DMS 273 (cell line): ENCODE data around the gene RALGPS1.

Experiments used
- DNase-seq: peaks from one replicate; lab custom pipeline; 2025; ENCODE audit not compliant: unreplicated experiment; lab: John Stamatoyannopoulos, UW

Gene RALGPS1

DNA sequence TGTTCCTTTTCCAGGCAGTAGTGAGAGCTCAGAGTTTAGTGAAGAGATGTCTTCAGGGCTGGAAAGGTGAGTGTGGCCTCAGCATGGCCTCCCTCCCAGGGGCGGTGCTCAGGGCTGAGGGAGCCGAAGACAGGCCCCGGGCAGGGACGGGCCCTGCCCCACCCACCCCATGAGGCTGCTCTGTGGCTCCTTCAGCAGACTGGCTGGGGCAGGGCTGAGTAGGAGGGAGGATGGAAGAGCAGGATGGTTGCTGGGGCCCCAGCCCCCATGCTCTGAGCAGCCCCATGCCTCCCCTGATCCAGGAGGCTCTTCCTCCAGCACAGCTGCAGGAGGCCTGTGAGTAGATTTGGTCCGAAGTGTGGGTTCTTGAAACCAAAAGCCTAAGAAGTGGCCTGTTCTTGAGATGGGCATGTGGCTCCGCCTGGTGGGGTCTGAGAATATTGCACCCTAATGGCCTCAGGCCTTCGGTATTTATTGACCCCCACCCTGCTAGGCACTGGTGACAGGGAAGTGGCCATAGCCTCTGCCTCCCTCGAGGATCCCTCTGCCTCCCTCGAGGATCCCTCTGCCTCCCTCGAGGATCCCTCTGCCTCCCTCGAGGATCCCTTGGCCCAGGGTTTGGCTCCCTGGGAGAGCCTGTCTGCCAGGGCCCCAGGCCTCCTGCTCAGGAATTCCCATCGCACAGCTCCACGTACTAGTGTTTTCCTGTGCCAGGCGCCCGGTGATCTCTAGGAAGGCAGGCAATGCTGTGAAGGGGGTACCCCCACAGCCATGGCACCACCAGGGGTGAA, 284.6 kb downstream of the RALGPS1 start:
- DNase-seq: peak; percentile 88

DNA sequence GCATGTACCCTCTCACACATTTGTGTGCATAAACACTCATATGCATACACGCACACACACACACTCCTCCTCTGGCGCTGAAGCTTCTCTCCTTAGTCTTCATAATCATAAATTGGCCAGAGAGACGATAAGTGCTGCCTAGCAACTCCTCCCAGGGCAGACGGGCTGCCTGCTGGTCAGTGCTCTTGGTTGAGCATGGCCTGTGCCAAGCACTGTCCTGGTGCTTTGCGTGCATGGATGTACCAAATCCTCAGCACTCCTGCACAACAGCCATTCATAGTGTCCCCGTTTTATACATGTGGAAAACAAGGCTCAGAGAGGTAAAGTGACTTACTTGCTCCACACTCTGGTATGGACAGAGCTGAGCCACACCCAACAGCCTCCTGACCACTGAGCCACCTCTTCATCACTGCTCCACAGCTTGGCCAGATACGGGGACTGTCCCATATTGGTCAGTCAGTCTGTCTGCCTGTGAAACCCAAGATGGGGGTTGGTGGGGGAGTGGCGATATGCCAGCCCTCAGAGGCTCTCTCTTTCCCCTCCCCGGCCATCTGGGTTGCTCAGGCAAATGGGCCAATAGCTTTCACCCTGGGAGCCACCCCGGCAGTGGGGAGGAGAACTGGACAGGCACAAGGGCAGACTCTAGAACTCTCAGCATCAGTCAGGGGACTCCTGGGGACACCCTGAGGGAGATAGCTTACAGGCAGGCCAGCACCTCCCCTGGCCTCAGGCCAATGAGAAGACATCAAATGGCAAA, 285.7 kb downstream of the RALGPS1 start:
- DNase-seq: peak; percentile 50

DNA sequence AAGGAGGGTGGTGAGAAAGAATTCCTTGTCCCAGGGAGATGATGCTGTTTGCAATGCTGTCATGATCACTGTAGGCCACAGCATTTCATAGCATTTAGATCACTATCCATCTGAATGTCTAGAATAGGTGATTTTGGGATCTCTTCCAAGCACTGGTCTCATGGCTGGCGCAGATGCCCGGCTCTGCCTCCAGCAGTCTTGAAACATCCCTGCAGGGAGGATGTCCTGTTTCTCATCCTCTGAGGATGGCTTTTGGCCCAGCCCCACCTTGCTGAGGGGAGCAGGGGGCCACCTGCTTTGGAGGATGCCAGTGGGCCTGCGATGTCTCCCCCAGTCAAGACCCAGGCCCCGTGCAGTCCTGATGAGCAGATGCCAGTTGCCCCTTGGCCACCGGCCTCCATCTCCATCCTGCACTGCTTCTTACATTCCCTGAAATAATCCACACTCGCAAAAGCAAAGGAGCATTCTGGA, 286.5 kb downstream of the RALGPS1 start:
- no peak for DNase-seq

DNA sequence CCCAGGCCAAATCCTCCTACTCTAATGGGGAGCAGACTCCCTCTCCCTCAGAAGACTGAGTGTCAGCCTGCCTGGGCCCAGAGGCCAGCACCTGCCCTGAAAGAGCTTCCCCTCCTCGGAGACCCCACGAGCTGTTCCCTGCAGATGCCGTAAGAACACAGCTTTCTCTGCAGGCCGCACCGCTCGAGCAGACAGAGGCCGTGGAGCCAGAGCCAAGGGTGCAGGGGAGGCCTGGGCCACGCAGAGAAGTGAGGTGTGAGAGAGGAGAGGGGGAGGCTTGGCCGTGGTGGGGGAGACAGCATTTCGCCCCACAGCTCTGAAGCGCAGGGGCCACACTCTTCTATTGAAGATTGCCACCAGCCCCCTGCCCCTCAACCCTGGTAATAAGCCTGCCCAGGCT, 287.1 kb downstream of the RALGPS1 start:
- DNase-seq: no peak

DNA sequence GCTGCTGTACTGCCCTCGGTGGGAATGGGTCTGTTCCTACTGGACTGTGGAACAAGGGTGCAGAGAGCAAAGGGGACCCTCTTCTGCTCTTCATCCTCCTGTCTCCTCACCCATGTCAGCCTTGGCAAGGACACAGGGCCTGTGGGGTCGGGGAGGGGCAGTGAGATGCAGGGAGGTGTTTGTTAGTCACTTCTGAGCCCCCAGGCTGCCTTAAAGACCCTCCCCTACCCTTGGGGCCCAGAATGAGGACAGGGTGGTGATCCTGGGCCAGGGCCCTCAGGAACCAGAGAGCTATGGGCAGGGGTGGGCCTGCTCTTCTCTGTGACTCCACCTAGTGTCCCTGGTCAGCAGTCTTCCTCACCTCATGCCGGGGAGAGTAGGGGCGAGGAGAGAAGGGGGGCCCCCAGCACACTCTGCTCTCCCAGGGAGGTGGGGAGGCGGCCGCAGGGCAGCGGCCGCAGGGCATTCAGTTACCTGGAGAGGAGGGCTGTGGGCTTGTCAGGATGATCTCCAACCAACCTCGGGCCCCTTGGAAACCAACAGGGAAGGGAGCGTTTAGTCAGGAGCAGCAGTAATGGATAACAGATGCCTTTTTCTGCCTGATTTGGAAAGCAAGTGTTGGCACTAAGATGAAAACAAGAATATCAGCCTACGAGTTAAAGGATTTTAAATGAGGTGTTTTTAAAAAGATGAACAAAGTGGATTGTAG, 288.0 kb downstream of the RALGPS1 start:
- no peak for DNase-seq

DNA sequence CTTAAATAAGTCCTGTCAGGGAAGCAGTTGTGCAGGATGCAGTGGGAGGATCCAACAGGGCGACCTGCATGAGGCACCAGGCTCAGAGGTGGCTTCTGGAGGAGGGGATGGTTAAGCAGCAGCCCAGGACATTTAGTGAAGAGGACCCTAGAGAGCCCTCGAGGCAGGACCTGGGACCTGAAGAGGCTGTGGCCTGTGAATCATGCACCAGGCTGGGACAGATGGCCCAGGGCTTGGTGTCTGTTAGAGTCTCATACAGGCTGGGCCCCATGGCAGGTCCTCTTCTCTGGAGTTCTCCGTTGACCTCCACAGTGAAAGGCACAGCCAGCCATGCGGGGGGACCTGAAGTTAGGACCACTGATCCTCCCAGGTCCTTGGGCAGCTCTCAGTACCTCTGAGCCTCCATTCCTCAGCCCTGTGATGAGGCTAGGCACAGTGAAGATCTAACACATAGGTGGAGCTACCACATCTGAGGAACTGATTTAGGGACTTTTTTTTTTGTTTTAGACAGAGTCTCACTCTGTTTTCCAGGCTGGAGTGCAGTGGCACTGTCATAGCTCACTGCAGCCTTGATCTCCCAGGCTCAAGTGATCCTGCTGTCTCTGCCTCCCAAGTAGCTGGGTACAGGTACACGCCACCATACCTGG, 289.2 kb downstream of the RALGPS1 start:
- no peak for DNase-seq

DNA sequence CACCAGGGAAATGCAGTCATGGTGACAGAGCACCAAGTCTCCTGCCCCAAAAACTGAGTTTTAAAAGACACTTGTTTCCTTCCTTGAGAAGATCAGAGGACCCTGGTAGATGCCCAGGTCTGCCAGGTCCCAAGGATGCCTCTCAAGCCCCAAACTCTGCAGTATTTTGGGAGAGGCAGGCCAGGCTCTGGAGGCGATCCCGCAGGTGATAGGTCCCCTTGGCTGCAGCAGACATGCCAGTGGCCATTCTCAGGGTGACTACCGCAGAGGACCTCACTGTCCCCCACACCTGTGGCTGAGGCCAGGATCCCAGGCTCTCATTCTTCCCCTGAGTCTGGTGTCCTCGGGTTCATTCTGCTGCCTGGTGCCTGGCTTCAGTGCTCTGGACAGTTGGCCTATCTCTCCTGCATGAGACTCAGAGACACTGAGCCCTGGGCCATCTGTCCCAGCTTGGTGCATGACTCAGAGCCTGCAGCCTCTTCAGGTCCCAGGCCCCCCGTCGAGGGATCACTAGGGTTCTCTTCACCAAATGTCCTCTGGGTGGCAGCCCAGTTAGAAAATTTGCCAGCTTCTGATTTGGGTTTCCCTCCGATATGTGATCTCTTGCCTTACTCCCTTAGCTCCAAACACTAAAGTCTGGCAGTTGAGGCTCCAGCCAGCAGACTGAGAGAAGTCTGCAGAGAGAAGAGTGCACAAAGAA, 290.3 kb downstream of the RALGPS1 start:
- peak; percentile 94 for DNase-seq

DNA sequence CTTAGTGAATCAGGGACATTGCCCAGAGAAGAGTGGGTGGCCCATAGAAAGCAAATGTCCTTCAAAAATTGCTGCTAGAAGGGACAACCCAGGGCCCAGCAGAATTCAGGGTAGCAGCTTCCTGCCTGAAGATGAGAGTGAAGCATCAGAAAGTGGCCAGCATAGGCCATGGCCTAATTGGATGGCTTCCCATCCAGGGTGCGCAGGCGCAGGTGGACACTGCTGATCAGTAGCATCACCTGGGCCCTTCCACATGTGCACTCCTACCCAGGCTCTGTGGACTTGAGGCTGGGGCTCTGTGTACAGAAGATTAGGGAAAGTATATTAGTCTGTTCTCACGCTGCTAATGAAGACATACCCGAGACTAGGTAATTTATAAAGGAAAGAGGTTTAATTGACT, 291.4 kb downstream of the RALGPS1 start:
- no peak for DNase-seq

DNA sequence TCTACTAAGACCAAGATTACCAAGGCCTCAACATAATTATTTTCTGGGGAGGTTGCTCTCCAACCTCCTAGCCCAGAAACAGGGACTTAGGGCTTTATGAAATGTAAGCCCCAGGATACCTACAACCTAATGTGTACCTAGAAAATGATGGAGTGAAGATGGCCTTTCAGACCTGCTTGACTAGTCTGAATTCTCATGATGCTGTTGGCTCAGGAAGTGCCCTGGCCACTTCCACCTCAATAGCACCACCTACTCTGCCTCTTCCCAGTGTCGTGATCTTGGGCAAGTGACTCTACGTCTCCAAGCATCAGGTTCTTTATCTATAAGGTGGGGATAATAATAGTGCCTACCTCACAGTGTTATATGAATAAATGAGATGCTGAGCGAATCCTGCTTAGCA, 292.1 kb downstream of the RALGPS1 start:
- no peak for DNase-seq

DNA sequence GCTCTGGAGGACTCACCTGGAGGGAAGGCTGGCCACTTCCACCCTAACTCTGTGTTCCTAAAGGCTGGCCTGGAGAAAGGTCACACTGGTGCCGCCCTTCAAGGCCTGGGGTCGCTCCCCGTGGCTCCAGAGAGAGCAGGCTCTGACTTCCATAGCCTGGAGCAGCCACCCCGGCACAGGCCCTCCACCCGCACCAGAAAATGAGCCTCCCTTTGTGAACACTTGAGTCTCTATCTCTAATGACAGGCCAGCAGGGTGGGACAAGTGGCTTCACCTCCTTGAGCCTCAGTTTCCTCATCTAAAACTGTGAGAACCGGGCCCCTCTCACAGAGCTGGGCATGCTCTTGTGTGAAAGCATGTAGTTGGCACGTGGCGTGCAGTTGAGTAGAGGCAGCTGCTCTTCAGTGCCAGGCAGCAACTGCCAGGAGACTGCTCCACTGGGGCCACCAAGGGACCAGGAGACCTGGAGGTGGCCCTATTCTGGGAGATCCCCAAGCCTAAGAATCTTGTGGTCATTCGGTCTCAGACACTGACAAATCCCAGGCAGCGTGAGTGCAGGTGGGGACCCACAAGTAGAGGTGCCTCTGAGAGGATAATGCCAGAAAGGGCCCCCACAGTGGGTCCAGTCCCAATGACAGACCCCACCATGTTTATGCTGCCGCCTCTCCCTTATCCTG, 293.3 kb downstream of the RALGPS1 start:
- DNase-seq: no peak

DNA sequence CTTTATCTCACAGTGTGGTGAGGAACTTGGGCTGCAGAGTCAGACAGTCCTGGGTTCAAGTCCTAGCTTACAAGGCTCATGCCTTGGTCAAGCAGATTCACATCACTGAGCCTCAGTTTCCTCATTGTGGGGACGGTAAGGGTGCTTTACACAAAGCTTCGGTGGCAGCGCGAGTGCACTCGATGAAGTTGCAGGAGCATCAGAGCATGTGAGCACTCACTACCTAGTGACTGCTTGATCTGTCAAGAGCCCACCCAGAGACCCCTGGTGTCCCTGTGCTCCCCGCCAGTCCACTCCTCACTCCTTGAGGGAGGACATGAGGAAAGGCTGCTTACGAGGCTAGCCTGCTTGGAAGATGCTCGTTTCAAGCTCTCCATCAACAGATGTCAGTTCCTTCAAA, 293.8 kb downstream of the RALGPS1 start:
- no peak for DNase-seq

DNA sequence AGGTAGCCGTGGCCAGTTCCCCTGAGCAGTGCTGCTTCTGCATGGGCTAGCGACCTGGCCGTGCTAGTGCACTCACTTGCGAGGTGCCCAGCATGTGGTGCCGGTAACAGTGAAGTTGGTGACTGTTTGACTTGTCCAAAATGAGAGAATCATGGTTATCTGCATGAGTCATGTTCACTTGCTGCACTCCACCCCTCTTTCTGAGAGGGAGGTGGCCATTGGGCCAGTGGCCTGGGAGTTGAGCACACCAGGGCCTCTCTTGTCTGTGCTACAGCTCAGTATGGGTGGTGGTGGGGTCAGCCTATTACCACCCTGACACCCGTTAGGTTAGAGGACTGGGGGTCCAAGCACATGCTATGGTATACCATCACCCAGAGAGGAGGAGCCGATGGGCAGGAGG, 294.6 kb downstream of the RALGPS1 start:
- DNase-seq: no peak

DNA sequence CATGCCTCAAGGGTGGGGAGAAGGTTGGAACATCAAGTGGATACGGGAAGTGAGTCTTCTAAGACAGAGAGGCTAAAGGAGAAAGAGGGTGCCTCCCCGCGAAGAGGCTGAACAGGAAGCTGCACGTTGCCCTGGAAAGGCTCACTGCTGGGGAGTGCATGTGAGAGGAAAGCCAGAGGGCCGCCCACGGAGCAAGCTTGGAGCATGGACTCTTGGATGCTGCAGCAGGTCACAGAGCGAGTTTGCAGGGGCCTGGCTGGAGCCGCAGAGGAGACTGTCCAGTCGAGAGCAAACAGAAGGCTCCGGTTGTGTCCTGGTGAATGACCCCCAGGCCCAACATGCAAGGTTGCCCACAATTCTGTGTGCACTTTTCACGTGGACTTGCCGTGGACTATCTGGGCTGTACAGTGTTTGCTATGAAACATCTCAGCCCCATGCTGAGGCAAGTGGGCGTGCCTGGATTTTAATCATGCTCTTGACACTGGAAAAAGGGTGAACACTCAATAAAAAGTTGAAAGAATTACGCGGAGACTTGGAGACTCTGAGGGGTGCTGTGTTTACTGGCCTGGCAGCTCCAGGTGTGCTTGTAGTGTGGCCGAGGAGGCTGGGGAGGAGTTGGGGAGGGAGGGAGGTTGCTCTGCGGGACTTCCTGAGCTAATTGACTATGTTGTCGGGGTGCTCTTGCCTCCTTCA, 295.5 kb downstream of the RALGPS1 start:
- no peak for DNase-seq

DNA sequence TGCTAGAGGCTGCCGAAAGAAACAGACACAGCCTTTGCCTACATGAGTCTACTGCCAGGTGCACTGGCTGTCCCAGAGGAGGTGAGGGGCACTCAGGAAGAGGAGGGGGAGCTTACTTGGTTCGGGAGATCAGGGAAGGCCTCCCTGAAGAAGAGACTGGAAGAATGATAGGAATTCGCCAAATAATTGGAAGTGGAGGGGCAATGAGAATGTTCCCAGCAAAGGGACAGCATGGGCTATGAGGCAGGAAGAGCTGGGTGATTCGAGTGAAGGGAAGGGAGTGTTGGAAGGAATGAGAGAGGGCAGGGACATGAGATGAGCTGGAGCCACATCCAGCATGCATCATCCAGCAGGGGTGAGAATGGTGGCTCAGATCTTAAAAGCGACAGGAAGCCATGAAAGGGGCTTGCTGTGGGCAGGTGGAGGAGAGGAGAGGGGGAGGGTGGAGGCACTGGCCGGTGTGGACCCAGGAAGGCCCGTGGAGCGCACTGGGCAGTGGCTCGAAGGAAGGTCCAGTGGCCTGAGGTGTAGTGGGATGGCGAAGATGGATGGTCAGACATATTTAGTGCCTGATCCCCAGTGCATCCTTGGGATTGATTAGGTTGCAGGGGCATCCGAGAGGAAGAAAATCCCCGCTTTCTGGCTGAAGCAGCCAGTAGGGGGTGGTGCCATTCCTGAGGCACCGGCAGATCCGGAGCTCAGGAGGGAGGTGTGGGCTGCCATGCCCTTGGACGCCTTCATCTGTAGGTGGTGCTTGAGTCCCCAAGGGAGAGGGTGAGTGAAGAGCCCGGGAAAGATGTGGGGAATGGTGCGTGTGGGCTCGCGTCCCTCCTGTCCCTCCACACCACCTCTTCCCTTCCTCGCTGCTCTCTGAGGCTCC, 296.5 kb downstream of the RALGPS1 start:
- no peak for DNase-seq

DNA sequence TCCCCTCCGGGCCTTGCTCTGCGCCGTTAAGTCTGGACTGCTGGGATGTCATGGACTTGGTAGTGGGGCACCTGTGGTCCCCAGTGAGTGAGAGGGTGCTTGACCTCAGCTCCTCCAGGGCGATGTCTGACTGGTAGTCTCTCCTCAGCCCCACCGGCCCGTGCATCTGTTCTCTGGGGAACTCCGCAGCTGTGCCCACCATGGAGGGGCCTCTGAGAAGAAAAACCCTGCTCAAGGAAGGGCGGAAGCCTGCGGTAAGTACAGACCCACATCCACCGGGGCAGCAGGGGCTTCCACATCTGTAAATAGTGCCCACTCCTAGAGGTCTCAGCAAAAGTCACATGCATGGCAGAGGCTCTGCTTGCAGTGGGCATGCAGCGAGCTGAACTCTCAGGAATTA, 297.4 kb downstream of the RALGPS1 start:
- no peak for DNase-seq

DNA sequence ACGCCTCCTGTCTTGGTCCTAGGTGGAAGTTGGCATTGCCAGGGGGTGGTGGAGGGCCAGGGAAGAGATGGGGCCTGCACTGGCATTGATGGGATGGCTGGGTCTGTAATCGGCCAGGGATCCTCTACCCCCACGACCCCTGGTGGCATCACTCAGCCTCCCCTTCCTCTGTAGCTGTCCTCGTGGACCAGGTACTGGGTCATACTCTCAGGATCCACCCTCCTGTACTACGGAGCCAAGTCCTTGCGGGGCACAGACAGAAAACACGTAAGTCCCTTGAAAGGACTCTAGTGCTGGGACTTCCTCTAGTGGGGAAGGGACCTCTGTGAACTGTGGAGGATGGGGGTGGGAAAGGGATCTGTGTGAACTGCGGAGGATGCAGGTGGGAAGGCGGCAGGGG, 297.9 kb downstream of the RALGPS1 start:
- no peak for DNase-seq

DNA sequence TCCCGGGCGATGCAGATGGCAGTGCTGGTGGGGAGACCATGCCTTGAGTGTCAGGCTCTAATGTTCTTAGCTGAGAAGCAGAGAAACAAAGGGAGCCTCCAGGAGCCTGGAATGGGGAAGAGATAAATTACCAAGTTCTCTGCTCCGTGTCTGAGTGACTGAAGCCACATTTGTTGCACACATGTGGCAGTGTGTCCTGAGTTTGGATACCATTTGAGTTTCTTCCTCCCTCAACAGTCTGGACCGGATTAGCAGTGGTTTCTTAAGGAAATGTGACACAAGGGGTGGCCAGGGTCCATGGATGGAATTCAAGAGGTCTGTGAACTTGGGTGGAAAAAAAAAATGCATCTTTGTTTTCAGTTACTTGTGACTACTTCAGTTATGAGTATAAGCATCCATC, 299.3 kb downstream of the RALGPS1 start:
- DNase-seq: no peak

DNA sequence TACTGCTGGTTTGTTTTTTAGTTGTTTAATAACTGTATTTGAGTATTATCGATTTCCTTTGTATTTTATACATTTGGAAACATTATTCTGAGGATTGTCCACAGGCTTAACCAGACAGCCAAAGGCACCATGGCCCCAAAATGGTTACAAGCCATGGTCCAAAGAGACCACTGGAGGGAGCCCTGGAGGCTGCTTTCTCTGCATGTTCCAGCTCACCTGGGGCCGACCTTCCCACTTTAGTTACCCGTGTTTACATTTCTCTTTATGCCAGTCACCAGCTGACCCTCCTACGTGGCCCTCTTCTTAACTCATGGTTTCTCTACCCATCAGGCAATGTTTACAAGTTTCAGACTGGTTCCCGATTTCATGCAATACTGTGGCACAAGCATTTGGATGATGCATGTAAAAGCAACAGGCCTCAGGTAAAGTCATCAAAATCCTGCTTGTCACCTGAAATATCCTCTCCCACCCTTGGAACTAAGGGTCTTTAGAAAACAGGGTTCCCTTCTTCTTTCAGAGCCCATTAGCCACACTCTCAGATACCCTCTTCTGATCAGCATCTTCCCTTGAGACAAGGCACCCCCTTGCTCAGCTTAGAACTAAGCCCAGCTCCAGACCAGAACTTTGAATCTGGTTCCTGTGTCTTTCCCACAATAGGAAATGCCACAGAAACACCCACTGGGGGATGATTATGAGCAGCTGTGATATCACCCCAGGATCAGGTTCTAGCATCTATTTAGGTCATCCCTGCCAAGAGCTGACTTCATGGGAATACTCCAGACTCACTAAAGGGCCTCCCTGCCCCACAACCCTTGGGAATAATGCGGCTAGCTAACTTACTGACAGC, 300.1 kb downstream of the RALGPS1 start:
- DNase-seq: peak; percentile 79
